Measurements from ENCODE around the gene TPK1. TPM values are rescaled to one million over a fixed set of nuclear protein-coding genes. Genes with fewer than 3 reads are reported as not detected.

TPK1 gene
- total RNA-seq, 2 donors from 2014 or later: 4.5 to 5.1 TPM

DNA sequence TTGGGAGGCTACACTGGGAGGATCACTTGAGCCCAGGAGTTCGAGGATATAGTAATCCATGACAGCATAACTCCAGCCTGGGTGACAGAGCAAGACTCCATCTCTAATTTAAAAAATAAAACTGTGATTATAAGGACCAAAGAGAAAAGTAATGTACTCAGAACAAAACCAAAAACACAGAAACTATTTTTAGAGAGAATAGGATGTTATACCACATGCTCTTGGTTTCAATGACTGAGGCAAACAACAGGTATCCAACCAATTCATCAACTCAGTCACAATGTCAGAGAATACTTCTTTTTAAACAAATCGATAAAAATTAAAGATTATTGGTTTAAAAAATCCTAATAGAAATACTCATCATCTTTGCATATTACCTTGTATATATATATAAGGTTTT is 186.7 kb downstream of the TPK1 start:
- intact Hi-C loops (cut with DNase I): no loop called here
- Histone ChIP-seq H3K27me3 (replicated peaks; ENCODE audit: insufficient read depth) (no peaks in the 10 kb centered on the region), H3K4me1 (replicated peaks) (no peaks in the 10 kb centered on the region), H3K4me3 (no peak overlapping the region), H3K27ac (no peak overlapping the region), H3K36me3 (no peaks in the 10 kb centered on the region), H3K9me3 (no peaks in the 10 kb centered on the region)
- no peak for DNase-seq (ENCODE audit: low spot score)
- TF ChIP-seq, protein P1, sequence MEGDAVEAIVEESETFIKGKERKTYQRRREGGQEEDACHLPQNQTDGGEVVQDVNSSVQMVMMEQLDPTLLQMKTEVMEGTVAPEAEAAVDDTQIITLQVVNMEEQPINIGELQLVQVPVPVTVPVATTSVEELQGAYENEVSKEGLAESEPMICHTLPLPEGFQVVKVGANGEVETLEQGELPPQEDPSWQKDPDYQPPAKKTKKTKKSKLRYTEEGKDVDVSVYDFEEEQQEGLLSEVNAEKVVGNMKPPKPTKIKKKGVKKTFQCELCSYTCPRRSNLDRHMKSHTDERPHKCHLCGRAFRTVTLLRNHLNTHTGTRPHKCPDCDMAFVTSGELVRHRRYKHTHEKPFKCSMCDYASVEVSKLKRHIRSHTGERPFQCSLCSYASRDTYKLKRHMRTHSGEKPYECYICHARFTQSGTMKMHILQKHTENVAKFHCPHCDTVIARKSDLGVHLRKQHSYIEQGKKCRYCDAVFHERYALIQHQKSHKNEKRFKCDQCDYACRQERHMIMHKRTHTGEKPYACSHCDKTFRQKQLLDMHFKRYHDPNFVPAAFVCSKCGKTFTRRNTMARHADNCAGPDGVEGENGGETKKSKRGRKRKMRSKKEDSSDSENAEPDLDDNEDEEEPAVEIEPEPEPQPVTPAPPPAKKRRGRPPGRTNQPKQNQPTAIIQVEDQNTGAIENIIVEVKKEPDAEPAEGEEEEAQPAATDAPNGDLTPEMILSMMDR (IDR thresholded peaks at IDR 0.05): no peak
- TF ChIP-seq POLR2AphosphoS5 (IDR thresholded peaks at IDR 0.05) (no peak), POLR2A (IDR thresholded peaks at IDR 0.05) (no peak)
- WGBS: 93% methylated on average over 2 of the region's 2 CpGs

DNA sequence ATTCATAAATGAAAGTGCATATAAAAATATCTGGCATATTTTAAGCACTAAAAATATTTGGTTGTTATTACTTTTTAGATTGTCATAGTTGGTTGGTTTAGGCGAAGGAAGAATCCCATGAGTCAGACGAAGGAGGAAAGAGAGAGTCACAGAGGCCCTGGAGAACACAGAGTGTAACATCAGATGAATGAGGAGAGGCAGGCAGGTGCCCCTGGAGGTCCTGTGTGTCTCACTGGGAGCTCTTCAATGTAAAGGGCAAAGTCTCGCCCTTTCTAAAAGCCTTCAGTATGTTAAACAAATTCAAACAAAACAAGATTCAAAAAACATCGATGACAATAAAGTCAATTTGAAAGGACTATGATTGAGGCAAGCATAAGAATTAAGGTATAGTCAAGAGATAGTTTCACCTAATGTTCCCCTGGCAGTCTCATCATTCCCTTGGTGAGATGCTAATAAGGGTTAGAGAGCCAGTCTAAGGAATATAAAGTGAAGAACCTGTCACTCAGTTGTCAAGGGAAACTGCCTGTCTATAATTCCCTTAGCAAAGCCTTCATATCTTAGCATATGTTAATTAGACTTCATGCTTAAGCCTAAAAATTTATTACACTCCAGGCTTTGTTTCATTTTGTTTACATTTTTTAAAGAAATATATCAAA is 194.3 kb downstream of the TPK1 start:
- no peaks in the 10 kb centered on the region for H3K4me1 ChIP-seq (replicated peaks)
- no peaks in the 10 kb centered on the region for H3K36me3 ChIP-seq
- H3K27ac ChIP-seq: no peak overlapping the region
- intact Hi-C loops (cut with DNase I): no loop called here
- TF ChIP-seq, protein P1 (IDR thresholded peaks at IDR 0.05): no peak
- TF ChIP-seq POLR2A (IDR thresholded peaks at IDR 0.05) (no peak), POLR2AphosphoS5 (IDR thresholded peaks at IDR 0.05) (no peak)
- no peak for DNase-seq (ENCODE audit: low spot score)
- WGBS: 66% methylated on average over 4 of the region's 4 CpGs
- H3K4me3 ChIP-seq: no peak overlapping the region
- no peaks in the 10 kb centered on the region for H3K9me3 ChIP-seq
- H3K27me3 ChIP-seq (replicated peaks; ENCODE audit: insufficient read depth): no peaks in the 10 kb centered on the region

DNA sequence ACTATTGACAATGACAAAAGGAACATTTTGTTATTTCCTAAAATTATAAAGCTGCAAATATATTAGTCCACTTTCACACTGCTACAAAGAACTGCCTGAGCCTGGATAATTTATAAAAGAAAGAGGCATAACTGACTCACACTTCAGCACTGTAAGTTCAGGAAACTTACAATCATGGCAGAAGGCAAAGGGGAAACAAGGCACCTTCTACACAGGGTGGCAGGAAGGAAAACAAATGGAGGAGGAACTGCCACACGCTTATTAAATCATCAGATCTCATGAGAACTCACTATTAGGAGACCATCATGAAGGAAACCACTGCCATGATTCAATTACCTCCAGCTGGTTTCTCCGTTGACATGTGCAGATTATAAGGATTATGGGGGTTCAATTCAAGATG is 203.1 kb downstream of the TPK1 start:
- no peaks in the 10 kb centered on the region for H3K36me3 ChIP-seq
- no peak for DNase-seq (ENCODE audit: low spot score)
- no peak overlapping the region for H3K27ac ChIP-seq
- WGBS: 81% methylated on average over 2 of the region's 2 CpGs
- H3K4me3 ChIP-seq: no peak overlapping the region
- H3K27me3 ChIP-seq (replicated peaks; ENCODE audit: insufficient read depth): no peaks in the 10 kb centered on the region
- intact Hi-C loops (cut with DNase I): no loop called here
- no peaks in the 10 kb centered on the region for H3K9me3 ChIP-seq
- H3K4me1 ChIP-seq (replicated peaks): no peaks in the 10 kb centered on the region
- TF ChIP-seq POLR2AphosphoS5 (IDR thresholded peaks at IDR 0.05) (no peak), POLR2A (IDR thresholded peaks at IDR 0.05) (no peak)
- TF ChIP-seq, protein P1 (IDR thresholded peaks at IDR 0.05): no peak

DNA sequence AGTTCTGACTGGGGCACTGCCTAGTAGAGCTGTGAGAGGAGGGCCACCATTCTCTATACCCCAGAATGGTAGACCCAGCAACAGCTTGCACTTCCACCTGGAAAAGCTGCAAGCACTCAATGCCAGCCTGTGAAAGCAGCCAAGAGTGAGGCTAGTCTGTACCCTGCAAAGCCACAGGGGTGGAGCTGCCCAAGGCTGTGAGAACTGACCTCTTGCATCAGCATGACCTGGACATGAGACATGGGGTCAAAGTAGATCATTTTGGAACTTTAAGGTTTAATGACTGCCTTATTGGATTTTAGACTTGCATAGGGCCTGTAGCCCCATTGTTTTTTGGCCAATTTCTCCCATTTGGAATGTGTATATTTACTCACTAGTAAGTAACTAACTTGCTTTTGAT is 206.3 kb downstream of the TPK1 start:
- DNase-seq (ENCODE audit: low spot score): no peak
- TF ChIP-seq, protein P1 (IDR thresholded peaks at IDR 0.05): no peak
- TF ChIP-seq POLR2A (IDR thresholded peaks at IDR 0.05) (no peak), POLR2AphosphoS5 (IDR thresholded peaks at IDR 0.05) (no peak)
- no peak overlapping the region for H3K27ac ChIP-seq
- no peaks in the 10 kb centered on the region for H3K9me3 ChIP-seq
- no peaks in the 10 kb centered on the region for H3K27me3 ChIP-seq (replicated peaks; ENCODE audit: insufficient read depth)
- intact Hi-C loops (cut with DNase I): no loop called here
- H3K4me3 ChIP-seq: no peak overlapping the region
- no peaks in the 10 kb centered on the region for H3K36me3 ChIP-seq
- H3K4me1 ChIP-seq (replicated peaks): no peaks in the 10 kb centered on the region

DNA sequence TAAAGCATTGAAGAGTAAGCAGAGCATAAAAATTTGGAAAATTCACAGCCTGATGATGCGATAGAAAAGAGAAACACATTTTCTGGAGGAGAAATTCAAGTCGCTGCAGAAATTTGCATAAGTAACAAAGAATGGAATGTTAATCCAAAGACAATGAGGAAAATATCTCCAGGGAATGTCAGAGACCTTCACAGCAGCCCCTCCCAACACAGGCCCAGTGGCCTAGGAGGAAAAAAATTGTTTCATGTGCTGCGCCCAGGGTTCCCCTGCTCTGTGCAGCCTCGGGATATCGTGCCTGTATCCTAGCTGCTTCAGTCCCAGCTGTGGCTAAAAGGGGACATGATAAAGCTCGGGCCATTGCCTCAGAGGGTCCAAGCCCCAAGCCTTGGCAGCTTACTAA is 206.8 kb downstream of the TPK1 start:
- H3K36me3 ChIP-seq: no peaks in the 10 kb centered on the region
- intact Hi-C loops (cut with DNase I): no loop called here
- 94% methylated on average over 6 of the region's 6 CpGs for WGBS

More for the DNA sequence above, 206.8 kb downstream of the TPK1 start:
- Histone ChIP-seq H3K27ac (no peak overlapping the region), H3K4me1 (replicated peaks) (no peaks in the 10 kb centered on the region), H3K4me3 (no peak overlapping the region), H3K9me3 (no peaks in the 10 kb centered on the region), H3K27me3 (replicated peaks; ENCODE audit: insufficient read depth) (no peaks in the 10 kb centered on the region)
- TF ChIP-seq, protein P1 (IDR thresholded peaks at IDR 0.05): no peak
- TF ChIP-seq POLR2AphosphoS5 (IDR thresholded peaks at IDR 0.05) (no peak), POLR2A (IDR thresholded peaks at IDR 0.05) (no peak)
- no peak for DNase-seq (ENCODE audit: low spot score)
